DOHH2 (cell line): Measurements from ENCODE around the gene RFLNA.

ENCODE experiments used
- H3F3A ChIP-seq: fragments of 200-600 bp; sonication (generic), shearing (Covaris generic); 2 replicates; pipeline ENCODE4 v1.6.0; 2016; ENCODE audit warnings: antibody characterized with exemption, mild to moderate bottlenecking; ENCODE audit not compliant: control insufficient read depth, insufficient read depth
- H3K27ac ChIP-seq: fragments of 200-600 bp; sonication (generic); 2 replicates; pipeline ENCODE4 v1.5.1; 2014; ENCODE audit warnings: low read depth, mild to moderate bottlenecking, low read length, moderate library complexity
- H3K27me3 ChIP-seq: fragments of 200-600 bp; sonication (generic); 2 replicates; pipeline ENCODE4 v1.6.1; 2014; ENCODE audit warnings: mild to moderate bottlenecking, low read length, mixed read lengths; ENCODE audit not compliant: control insufficient read depth
- H3K36me3 ChIP-seq: fragments of 200-600 bp; sonication (generic); 2 replicates; pipeline ENCODE4 v1.6.1; 2014; ENCODE audit warnings: mild to moderate bottlenecking, low read length, moderate library complexity, mixed read lengths; ENCODE audit not compliant: control insufficient read depth
- H3K4me1 ChIP-seq: fragments of 200-600 bp; sonication (generic); 2 replicates; pipeline ENCODE4 v1.6.1; 2014; ENCODE audit warnings: mild to moderate bottlenecking, low read length, mixed read lengths; ENCODE audit not compliant: control insufficient read depth
- H3K4me2 ChIP-seq: fragments of 200-600 bp; sonication (generic); 2 replicates; pipeline ENCODE4 v1.6.0; 2014; ENCODE audit warnings: mild to moderate bottlenecking, low read length, moderate library complexity
- H3K4me3 ChIP-seq: fragments of 200-600 bp; sonication (generic); 2 replicates; pipeline ENCODE4 v1.5.1; 2014; ENCODE audit warnings: mild to moderate bottlenecking, low read length, mixed read lengths
- H3K79me2 ChIP-seq: fragments of 200-600 bp; sonication (generic); 2 replicates; pipeline ENCODE4 v1.6.1; 2014; ENCODE audit warnings: mild to moderate bottlenecking, low read length, mixed read lengths; ENCODE audit not compliant: control insufficient read depth
- H3K9me2 ChIP-seq: fragments of 200-600 bp; sonication (generic); replicated peaks from 2 replicates; pipeline ENCODE4 v1.6.1; 2014; ENCODE audit warnings: mild to moderate bottlenecking, low read length, mixed read lengths; ENCODE audit not compliant: control insufficient read depth
- H3K9me3 ChIP-seq: fragments of 200-600 bp; sonication (generic); 2 replicates; pipeline ENCODE4 v1.6.1; 2014; ENCODE audit warnings: antibody characterized with exemption, low read length, mixed read lengths; ENCODE audit not compliant: control insufficient read depth, insufficient read depth
- H4K20me1 ChIP-seq: fragments of 200-600 bp; sonication (generic); 2 replicates; pipeline ENCODE4 v1.6.0; 2014; ENCODE audit warnings: low read depth, mild to moderate bottlenecking, antibody characterized with exemption, low read length, moderate library complexity; ENCODE audit not compliant: control insufficient read depth, insufficient read depth
- EZH2phosphoT487 ChIP-seq: fragments of 200-600 bp; sonication (generic); IDR thresholded peaks from 2 replicates; pipeline ENCODE4 v1.6.1; 2017; ENCODE audit warnings: borderline replicate concordance, mild to moderate bottlenecking, antibody characterized with exemption, low read length, moderate library complexity, mixed read lengths
- TF ChIP-seq, protein P1 (sequence below): fragments of 200-600 bp; sonication (generic); IDR thresholded peaks from one replicate; pipeline ENCODE4 v1.5.1; 2014; ENCODE audit warnings: antibody characterized with exemption, mild to moderate bottlenecking, low read depth, low read length; ENCODE audit not compliant: poor library complexity, severe bottlenecking

RFLNA gene

DNA sequence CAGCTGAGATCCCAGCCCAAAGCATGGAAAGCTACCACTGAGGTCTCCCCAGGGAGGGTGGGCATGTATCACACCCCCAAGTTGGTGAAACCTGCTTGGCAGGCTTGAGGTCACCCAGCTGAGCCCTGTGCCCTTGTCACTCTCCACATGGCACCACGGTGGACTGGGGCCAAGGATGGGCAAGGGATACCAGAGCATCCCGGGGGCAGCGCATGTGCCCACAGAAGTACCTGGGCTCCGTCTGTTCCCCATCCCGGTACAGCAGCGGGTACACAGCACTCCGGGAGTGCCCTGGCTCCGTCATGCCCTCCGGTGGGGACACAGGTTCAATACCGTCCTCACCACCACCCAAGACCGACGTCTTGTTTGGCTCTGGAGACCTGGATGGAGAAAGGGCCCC lies 38.0 kb downstream of the RFLNA start:
- Histone ChIP-seq H3K4me2 (no peak overlapping the region), H3K27me3 (no peaks in the 10 kb centered on the region), H3K9me2 (no peaks in the 10 kb centered on the region), H3K79me2 (no peaks in the 10 kb centered on the region), H3K9me3 (no peaks in the 10 kb centered on the region), H4K20me1 (no peaks in the 10 kb centered on the region), H3K4me1 (no peaks in the 10 kb centered on the region), H3K4me3 (no peak overlapping the region), H3K36me3 (peaks cover 26% of the 10 kb centered on the region), H3F3A (no peaks in the 10 kb centered on the region), H3K27ac (no peak overlapping the region)
- TF ChIP-seq, protein P1, sequence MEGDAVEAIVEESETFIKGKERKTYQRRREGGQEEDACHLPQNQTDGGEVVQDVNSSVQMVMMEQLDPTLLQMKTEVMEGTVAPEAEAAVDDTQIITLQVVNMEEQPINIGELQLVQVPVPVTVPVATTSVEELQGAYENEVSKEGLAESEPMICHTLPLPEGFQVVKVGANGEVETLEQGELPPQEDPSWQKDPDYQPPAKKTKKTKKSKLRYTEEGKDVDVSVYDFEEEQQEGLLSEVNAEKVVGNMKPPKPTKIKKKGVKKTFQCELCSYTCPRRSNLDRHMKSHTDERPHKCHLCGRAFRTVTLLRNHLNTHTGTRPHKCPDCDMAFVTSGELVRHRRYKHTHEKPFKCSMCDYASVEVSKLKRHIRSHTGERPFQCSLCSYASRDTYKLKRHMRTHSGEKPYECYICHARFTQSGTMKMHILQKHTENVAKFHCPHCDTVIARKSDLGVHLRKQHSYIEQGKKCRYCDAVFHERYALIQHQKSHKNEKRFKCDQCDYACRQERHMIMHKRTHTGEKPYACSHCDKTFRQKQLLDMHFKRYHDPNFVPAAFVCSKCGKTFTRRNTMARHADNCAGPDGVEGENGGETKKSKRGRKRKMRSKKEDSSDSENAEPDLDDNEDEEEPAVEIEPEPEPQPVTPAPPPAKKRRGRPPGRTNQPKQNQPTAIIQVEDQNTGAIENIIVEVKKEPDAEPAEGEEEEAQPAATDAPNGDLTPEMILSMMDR = no peak
- no peak for TF ChIP-seq EZH2phosphoT487

DNA sequence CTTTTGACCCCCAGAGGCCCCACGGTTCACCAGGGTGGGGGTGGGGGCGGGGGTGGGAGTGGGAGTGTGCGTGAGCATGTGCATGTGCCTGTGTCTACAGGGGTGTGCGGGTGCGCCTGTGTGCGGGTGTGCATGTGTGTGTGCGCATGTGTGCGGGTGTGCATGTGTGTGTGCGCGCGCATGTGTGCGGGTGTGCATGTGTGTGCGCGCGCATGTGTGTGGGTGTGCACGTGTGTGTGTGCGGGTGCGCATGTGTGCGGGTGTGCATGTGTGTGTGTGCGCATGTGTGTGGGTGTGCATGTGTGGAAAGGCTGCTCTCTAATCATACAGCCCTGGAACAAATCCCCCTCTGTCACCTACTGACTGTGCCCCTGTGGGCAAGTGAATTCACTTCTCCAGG lies 38.8 kb downstream of the RFLNA start:
- no peak for TF ChIP-seq EZH2phosphoT487
- TF ChIP-seq, protein P1 = no peak
- H3K79me2 ChIP-seq = no peaks in the 10 kb centered on the region
- H3K36me3 ChIP-seq = peaks cover 26% of the 10 kb centered on the region
- H3K27ac ChIP-seq = no peak overlapping the region
- no peaks in the 10 kb centered on the region for H3K9me2 ChIP-seq
- no peak overlapping the region for H3K4me2 ChIP-seq
- no peaks in the 10 kb centered on the region for H4K20me1 ChIP-seq
- no peaks in the 10 kb centered on the region for H3K27me3 ChIP-seq
- no peaks in the 10 kb centered on the region for H3F3A ChIP-seq
- H3K9me3 ChIP-seq = no peaks in the 10 kb centered on the region
- no peak overlapping the region for H3K4me3 ChIP-seq
- no peaks in the 10 kb centered on the region for H3K4me1 ChIP-seq

GRCh38 chr12:124334266-124334665 lies 39.4 kb downstream of the RFLNA start:
- H3K36me3 ChIP-seq = peaks cover 26% of the 10 kb centered on the region

More at GRCh38 chr12:124334266-124334665, 39.4 kb downstream of the RFLNA start:
- Histone ChIP-seq H3K4me2 (no peak overlapping the region), H3K4me1 (no peaks in the 10 kb centered on the region), H3K27me3 (no peaks in the 10 kb centered on the region), H3K79me2 (no peaks in the 10 kb centered on the region), H3F3A (no peaks in the 10 kb centered on the region), H3K9me2 (no peaks in the 10 kb centered on the region), H3K27ac (no peak overlapping the region), H3K4me3 (no peak overlapping the region), H3K9me3 (no peaks in the 10 kb centered on the region), H4K20me1 (no peaks in the 10 kb centered on the region)
- TF ChIP-seq EZH2phosphoT487 = no peak
- TF ChIP-seq, protein P1 = no peak
